ENCODE data around the gene OR4D2. TPM values are rescaled to one million over a fixed set of nuclear protein-coding genes. Genes with fewer than 3 reads are reported as not detected.

Gene OR4D2
- total and polyA plus RNA-seq, 2 of the 4 experiments (the other 2 are of a cell fraction) = not detected

DNA sequence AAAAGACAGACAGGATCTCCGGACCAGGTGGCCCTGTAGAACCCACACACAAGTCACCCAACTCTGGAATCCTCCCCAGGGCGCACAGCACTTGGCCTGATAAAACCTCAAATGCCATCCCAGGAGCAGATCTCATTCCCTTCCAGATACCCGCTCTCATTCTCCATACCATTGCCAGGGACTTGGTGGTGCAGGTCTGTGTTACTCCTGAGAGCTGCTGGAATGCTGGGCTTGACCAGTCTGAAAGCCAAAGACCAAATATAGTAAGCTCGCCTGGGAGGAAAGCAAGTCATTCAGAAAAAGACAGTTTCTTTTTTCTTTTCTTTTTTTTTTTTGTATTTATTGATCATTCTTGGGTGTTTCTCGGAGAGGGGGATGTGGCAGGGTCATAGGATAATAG, 41.6 kb downstream of the OR4D2 start:
- no peak for ATAC-seq (ENCODE audit: low read depth)

More for the DNA sequence above, 41.6 kb downstream of the OR4D2 start:
- Histone ChIP-seq H3K18ac (ENCODE audit: low read depth, low read length) (no peak overlapping the region), H2BK15ac (ENCODE audit: low read depth, low read length) (no peak overlapping the region), H3K4me3 (ENCODE audit: insufficient read depth, low read depth, low read length) (no peak overlapping the region), H2AK5ac (ENCODE audit: low read depth, low read length) (no peak overlapping the region), H2BK120ac (ENCODE audit: low read depth, low read length) (no peak overlapping the region), H3K4ac (ENCODE audit: low read depth, low read length) (no peak overlapping the region), H4K91ac (ENCODE audit: insufficient read depth, low read depth, low read length) (no peak overlapping the region), H3K9me1 (ENCODE audit: insufficient read depth, low read length) (no peaks in the 10 kb centered on the region), H3K79me1 (ENCODE audit: low read depth in 1 of 2, low read length in 2 of 2) (no peaks in the 10 kb centered on the region), H2AFZ (replicated peaks; ENCODE audit: low read length, poor library complexity) (no peak overlapping the region), H3K56ac (ENCODE audit: extremely low read depth, insufficient read depth, low read length) (no peak overlapping the region), H3K36me3 (ENCODE audit: control insufficient read depth, insufficient read depth, low read length) (peaks cover 25% of the 10 kb centered on the region), H2BK20ac (ENCODE audit: low read depth, low read length) (no peak overlapping the region), H2AK9ac (replicated peaks; ENCODE audit: low read depth, low read length, poor library complexity) (no peak overlapping the region), H3K4me1 (ENCODE audit: control insufficient read depth, insufficient read depth, low read length) (no peaks in the 10 kb centered on the region), H3K27ac (ENCODE audit: insufficient read depth, low read length) (no peak overlapping the region), H3K4me2 (ENCODE audit: low read depth, low read length) (no peak overlapping the region), H3K9me3 (ENCODE audit: control insufficient read depth, insufficient read depth, low read length) (no peaks in the 10 kb centered on the region), H3K14ac (replicated peaks; ENCODE audit: low read depth, low read length) (no peak overlapping the region), H4K8ac (ENCODE audit: low read depth in 2 of 2, low read length in 2 of 2) (no peak overlapping the region), H4K5ac (ENCODE audit: low read depth, low read length) (no peak overlapping the region), H3K27me3 (ENCODE audit: control insufficient read depth, insufficient read depth, low read length) (no peaks in the 10 kb centered on the region), H3K9ac (ENCODE audit: low read depth, low read length) (no peak overlapping the region), H3K23ac (ENCODE audit: low read depth, low read length) (no peak overlapping the region), H4K20me1 (ENCODE audit: insufficient read depth, low read length) (no peaks in the 10 kb centered on the region), H2BK5ac (ENCODE audit: low read depth, low read length, poor library complexity, severe bottlenecking) (no peak overlapping the region)
- no CpG with 5 or more reads among the region's 5 CpGs for WGBS, 2 experiments (ENCODE audit: extremely low coverage in 2 of 2, insufficient read length in 1 of 2)
- no TSS peak for BruUV-seq (replicated peaks)
- no peak for DNase-seq
- ChIA-PET CTCF (interaction anchor here (0.6 kb wide), 1 partner anchor 274 kb away, joined by 6 read pairs; no protein-coding TSS in a partner anchor), POLR2A (ENCODE audit: unreplicated experiment) (no interaction called here)
- no peak for TF ChIP-seq NFE2L2 (IDR thresholded peaks at IDR 0.05; ENCODE audit: low read depth, low read length)
- no peak for TF ChIP-seq MAFK (IDR thresholded peaks at IDR 0.05; ENCODE audit: low read depth, low read length)
- TF ChIP-seq BHLHE40 (IDR thresholded peaks at IDR 0.05; ENCODE audit: low read depth, low read length) = no peak
- TF ChIP-seq RAD21 (IDR thresholded peaks at IDR 0.05; ENCODE audit: low read length) = no peak
- no peak for TF ChIP-seq CTCF (conservative IDR thresholded peaks at IDR 0.05; ENCODE audit: low read depth, low read length)
- no peak for TF ChIP-seq POLR2A (IDR thresholded peaks at IDR 0.05; ENCODE audit: low read depth, low read length)
- no peak for TF ChIP-seq CEBPB (IDR thresholded peaks at IDR 0.05; ENCODE audit: low read depth, low read length)
- no peak for TF ChIP-seq MAZ (IDR thresholded peaks at IDR 0.05; ENCODE audit: borderline replicate concordance, low read depth, low read length)
- TF ChIP-seq CHD1 (IDR thresholded peaks at IDR 0.05; ENCODE audit: low read depth, low read length) = no peak
- in situ Hi-C loops (cut with MboI; ENCODE audit: low sequenced_read_pairs) = no loop called here
- dilution Hi-C loops (cut with HindIII; ENCODE audit: low sequenced_read_pairs, unreplicated experiment) = no loop called here
- intact Hi-C loops (cut with micrococcal nuclease) = no loop called here

All from IMR-90 (cell line).